HepG2 (cell line): ENCODE data around the gene CYP17A1. TPM values are rescaled to one million over a fixed set of nuclear protein-coding genes. Genes with fewer than 3 reads are reported as not detected.

Experiments
- ELK4 ChIP-seq: sonication (generic); formaldehyde crosslinking; IDR thresholded peaks from 2 replicates; pipeline ENCODE4 v1.9.0; 2021; ENCODE audit warnings: missing genetic modification reagents, borderline replicate concordance
- MIER3 ChIP-seq: IDR thresholded peaks from 2 replicates; pipeline ENCODE4 v1.6.1; 2016; ENCODE audit warnings: missing compliant biosample characterization, borderline replicate concordance
- RELA ChIP-seq: sonication (generic); formaldehyde crosslinking; IDR thresholded peaks from 2 replicates; pipeline ENCODE4 v1.4.0; 2020; ENCODE audit warnings: missing genetic modification reagents
- TAF1 ChIP-seq: sonication (generic); formaldehyde crosslinking; IDR thresholded peaks from 2 replicates; pipeline ENCODE4 v1.4.0; 2020; ENCODE audit warnings: missing genetic modification reagents
- ZNF10 ChIP-seq: sonication (generic); formaldehyde crosslinking; IDR thresholded peaks from 2 replicates; pipeline ENCODE4 v1.4.0; 2020; ENCODE audit warnings: mild to moderate bottlenecking, low read depth, missing genetic modification reagents, borderline replicate concordance
- ZNF234 ChIP-seq: sonication (generic); formaldehyde crosslinking; conservative IDR thresholded peaks from 2 replicates; pipeline ENCODE4 v1.5.1; 2020; ENCODE audit warnings: mild to moderate bottlenecking, missing genetic modification reagents
- ZNF235 ChIP-seq: sonication (generic); formaldehyde crosslinking; IDR thresholded peaks from 2 replicates; pipeline ENCODE4 v1.8.1; 2023; ENCODE audit warnings: mild to moderate bottlenecking, missing genetic modification reagents, borderline replicate concordance
- ZNF281 ChIP-seq: sonication (generic); formaldehyde crosslinking; IDR thresholded peaks from 2 replicates; pipeline ENCODE4 v1.4.0; 2020; ENCODE audit warnings: missing genetic modification reagents, borderline replicate concordance
- ZNF496 ChIP-seq: sonication (generic); formaldehyde crosslinking; IDR thresholded peaks from 2 replicates; pipeline ENCODE4 v1.8.1; 2023; ENCODE audit warnings: mild to moderate bottlenecking, moderate library complexity, missing genetic modification reagents; ENCODE audit not compliant: insufficient replicate concordance
- ZNF530 ChIP-seq: sonication (generic); formaldehyde crosslinking; IDR thresholded peaks from 2 replicates; pipeline ENCODE4 v1.5.0; 2020; ENCODE audit warnings: low read depth, mild to moderate bottlenecking, missing genetic modification reagents
- ZNF749 ChIP-seq: sonication (generic); formaldehyde crosslinking; IDR thresholded peaks from 2 replicates; pipeline ENCODE4 v1.8.0; 2022; ENCODE audit warnings: mild to moderate bottlenecking, missing genetic modification reagents, moderate library complexity, borderline replicate concordance
- ZSCAN21 ChIP-seq: sonication (generic); formaldehyde crosslinking; IDR thresholded peaks from 2 replicates; pipeline ENCODE4 v1.8.0; 2022; ENCODE audit warnings: mild to moderate bottlenecking, missing genetic modification reagents, moderate library complexity, borderline replicate concordance
- polyA plus RNA-seq, 8 experiments: library from polyadenylated mRNA; depleted of rRNA in 3 of 8; stranded (reverse) in 7 of 8; unstranded in 1 of 8; fragments of >200 nt; fragmentation: Illumina TruSeq in 4 of 8; extraction: Trizol in 4 of 8; gene quantifications; 2 replicates each; pipeline versions ENCODE4 v1.2.1 to v1.2.3, GENCODE V29; 2011 to 2016; ENCODE audit warnings: low read depth in 4 of 8, missing spikeins in 1 of 8, mixed read lengths in 1 of 8; ENCODE audit not compliant: insufficient read depth in 1 of 8
- total RNA-seq, 5 experiments: library from RNA; depleted of rRNA; stranded (reverse); fragments of >200 nt; fragmentation: Illumina TruSeq; extraction: Trizol; gene quantifications; 2 replicates each; pipeline ENCODE4 v1.2.3, GENCODE V29; 2016; ENCODE audit warnings: low read depth in 1 of 5
- TF ChIP-seq, protein P1 (sequence below): sonication (generic); formaldehyde crosslinking; IDR thresholded peaks from 2 replicates; pipeline ENCODE4 v1.9.0; 2021; ENCODE audit warnings: mild to moderate bottlenecking, missing genetic modification reagents
- TF ChIP-seq, protein P2 (sequence below): sonication (generic); formaldehyde crosslinking; IDR thresholded peaks from 2 replicates; pipeline ENCODE4 v1.5.0; 2020; ENCODE audit warnings: missing genetic modification reagents

CYP17A1 gene
- total and polyA plus RNA-seq, 2 of the 13 experiments (the other 11 are each of a cell fraction or from before 2014, with no cell fraction given), result 0.13 to 1.1 TPM

GRCh38 chr10:102869258-102870198, 32.3 kb upstream of the CYP17A1 start, which contains the start of gene AS3MT (continued):
- TF ChIP-seq, protein P1, sequence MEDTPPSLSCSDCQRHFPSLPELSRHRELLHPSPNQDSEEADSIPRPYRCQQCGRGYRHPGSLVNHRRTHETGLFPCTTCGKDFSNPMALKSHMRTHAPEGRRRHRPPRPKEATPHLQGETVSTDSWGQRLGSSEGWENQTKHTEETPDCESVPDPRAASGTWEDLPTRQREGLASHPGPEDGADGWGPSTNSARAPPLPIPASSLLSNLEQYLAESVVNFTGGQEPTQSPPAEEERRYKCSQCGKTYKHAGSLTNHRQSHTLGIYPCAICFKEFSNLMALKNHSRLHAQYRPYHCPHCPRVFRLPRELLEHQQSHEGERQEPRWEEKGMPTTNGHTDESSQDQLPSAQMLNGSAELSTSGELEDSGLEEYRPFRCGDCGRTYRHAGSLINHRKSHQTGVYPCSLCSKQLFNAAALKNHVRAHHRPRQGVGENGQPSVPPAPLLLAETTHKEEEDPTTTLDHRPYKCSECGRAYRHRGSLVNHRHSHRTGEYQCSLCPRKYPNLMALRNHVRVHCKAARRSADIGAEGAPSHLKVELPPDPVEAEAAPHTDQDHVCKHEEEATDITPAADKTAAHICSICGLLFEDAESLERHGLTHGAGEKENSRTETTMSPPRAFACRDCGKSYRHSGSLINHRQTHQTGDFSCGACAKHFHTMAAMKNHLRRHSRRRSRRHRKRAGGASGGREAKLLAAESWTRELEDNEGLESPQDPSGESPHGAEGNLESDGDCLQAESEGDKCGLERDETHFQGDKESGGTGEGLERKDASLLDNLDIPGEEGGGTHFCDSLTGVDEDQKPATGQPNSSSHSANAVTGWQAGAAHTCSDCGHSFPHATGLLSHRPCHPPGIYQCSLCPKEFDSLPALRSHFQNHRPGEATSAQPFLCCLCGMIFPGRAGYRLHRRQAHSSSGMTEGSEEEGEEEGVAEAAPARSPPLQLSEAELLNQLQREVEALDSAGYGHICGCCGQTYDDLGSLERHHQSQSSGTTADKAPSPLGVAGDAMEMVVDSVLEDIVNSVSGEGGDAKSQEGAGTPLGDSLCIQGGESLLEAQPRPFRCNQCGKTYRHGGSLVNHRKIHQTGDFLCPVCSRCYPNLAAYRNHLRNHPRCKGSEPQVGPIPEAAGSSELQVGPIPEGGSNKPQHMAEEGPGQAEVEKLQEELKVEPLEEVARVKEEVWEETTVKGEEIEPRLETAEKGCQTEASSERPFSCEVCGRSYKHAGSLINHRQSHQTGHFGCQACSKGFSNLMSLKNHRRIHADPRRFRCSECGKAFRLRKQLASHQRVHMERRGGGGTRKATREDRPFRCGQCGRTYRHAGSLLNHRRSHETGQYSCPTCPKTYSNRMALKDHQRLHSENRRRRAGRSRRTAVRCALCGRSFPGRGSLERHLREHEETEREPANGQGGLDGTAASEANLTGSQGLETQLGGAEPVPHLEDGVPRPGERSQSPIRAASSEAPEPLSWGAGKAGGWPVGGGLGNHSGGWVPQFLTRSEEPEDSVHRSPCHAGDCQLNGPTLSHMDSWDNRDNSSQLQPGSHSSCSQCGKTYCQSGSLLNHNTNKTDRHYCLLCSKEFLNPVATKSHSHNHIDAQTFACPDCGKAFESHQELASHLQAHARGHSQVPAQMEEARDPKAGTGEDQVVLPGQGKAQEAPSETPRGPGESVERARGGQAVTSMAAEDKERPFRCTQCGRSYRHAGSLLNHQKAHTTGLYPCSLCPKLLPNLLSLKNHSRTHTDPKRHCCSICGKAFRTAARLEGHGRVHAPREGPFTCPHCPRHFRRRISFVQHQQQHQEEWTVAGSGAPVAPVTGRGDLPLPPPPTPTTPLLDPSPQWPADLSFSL, result no peak
- TF ChIP-seq ZNF496 (no peak), RELA (CRISPR knock-in tag) (no peak), TAF1 (CRISPR knock-in tag) (peak; percentile 48), ZNF749 (CRISPR knock-in tag) (no peak), ZNF281 (CRISPR knock-in tag) (peak; percentile 6; the same call in 1 of the 2 replicates), MIER3 (CRISPR knock-in tag) (0 out of 2 replicates have a peak, but pooled peaks have one; percentile 2), ZNF530 (CRISPR knock-in tag) (no peak), ZNF235 (CRISPR knock-in tag) (0 out of 2 replicates have a peak, but pooled peaks have one; percentile 37), ZNF234 (CRISPR knock-in tag) (no peak), ZNF10 (CRISPR knock-in tag) (no peak), ELK4 (CRISPR knock-in tag) (no peak), ZSCAN21 (CRISPR knock-in tag) (peak; percentile 24; the same call in 1 of the 2 replicates)
- TF ChIP-seq, protein P2, sequence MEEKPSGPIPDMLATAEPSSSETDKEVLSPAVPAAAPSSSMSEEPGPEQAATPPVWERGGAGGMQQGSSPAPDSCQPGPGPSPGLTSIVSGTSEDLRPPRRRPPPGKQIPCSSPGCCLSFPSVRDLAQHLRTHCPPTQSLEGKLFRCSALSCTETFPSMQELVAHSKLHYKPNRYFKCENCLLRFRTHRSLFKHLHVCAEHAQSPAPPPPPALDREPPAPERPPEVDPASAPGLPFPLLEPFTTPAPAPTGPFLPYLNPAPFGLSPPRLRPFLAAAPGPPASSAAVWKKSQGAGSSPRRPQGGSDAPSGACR (CRISPR knock-in tag), result peak; percentile 85
